K562 (cell line): ENCODE measurements around the gene SPARC.

Experiments
- CAMTA2 ChIP-seq: fragments of 250-450 bp; sonication (Bioruptor Pico); conservative IDR thresholded peaks from 2 replicates; pipeline ENCODE4 v1.5.1; 2022
- CEBPB ChIP-seq: fragments of 450-650 bp; IDR thresholded peaks from 2 replicates; pipeline ENCODE4 v1.6.1; 2016; ENCODE audit warnings: missing genetic modification characterization, missing compliant biosample characterization
- KLF6 ChIP-seq: fragments of 250-450 bp; sonication (Bioruptor Pico); IDR thresholded peaks from 2 replicates; pipeline ENCODE4 v1.4.0; 2020; ENCODE audit warnings: mild to moderate bottlenecking, moderate library complexity, borderline replicate concordance
- SAFB ChIP-seq: fragments of 200-400 bp; formaldehyde crosslinking; IDR thresholded peaks from 2 replicates; pipeline ENCODE4 v1.6.1; 2017; ENCODE audit warnings: low read depth, low read length, borderline replicate concordance
- ZZZ3 ChIP-seq: fragments of 450-650 bp; IDR thresholded peaks from 2 replicates; pipeline ENCODE4 v1.6.1; 2016; ENCODE audit warnings: antibody characterized with exemption, mild to moderate bottlenecking, moderate library complexity
- TF ChIP-seq, protein P1 (sequence below): sonication (generic); formaldehyde crosslinking; IDR thresholded peaks from 2 replicates; pipeline ENCODE4 v1.8.0; 2022; ENCODE audit warnings: mild to moderate bottlenecking, missing genetic modification reagents
- TF ChIP-seq, protein P2 (sequence below), 3 experiments: IDR thresholded peaks in 2 of 3; conservative IDR thresholded peaks in 1 of 3; 2 replicates each; pipeline ENCODE4 v1.5.1; 2011 to 2012; ENCODE audit warnings: low read length in 3 of 3, mild to moderate bottlenecking in 3 of 3, control low read depth in 2 of 3, improper control_type of control experiment in 1 of 3, inconsistent platforms in 1 of 3, low read depth in 1 of 3, mixed read lengths in 1 of 3, moderate library complexity in 1 of 3; ENCODE audit not compliant: insufficient read depth in 2 of 3
- TF ChIP-seq, protein P3 (sequence below): fragments of 450-650 bp; IDR thresholded peaks from 2 replicates; pipeline ENCODE4 v1.6.1; 2016; ENCODE audit warnings: low read depth
- TF ChIP-seq, protein P4 (sequence below): sonication (generic); formaldehyde crosslinking; IDR thresholded peaks from 2 replicates; pipeline ENCODE4 v1.8.1; 2022; ENCODE audit warnings: missing genetic modification reagents

DNA sequence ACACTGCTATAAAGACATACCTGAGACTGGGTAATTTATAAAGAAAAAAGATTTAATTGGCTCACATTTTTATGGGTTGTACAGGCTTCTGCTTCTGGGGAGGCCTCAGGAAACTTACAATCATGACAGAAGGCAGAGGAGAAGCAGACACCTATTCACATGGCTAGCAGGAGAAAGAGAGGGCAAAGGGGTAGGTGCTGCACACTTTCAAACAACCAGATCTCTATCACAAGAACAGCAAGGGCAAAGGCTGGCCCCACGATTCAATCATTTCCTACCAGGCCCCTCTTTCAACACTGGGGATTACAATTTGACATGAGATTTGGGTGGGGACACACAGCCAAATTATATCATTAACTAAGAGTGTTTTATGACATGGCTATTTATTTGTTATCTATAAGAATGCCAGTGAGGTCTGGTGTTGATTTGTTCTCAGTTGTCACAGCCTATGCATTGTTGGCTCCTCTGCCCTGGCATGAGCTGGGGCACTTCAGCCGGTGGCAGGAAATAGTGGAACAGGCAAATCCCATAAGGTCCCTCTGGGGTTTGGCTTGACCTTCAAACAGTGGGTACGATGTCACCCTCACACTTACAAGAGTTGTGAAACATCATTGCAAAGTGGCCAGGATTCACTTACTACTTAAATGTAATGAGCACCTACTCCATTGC, 44.1 kb downstream of the SPARC start:
- TF ChIP-seq, protein P1, sequence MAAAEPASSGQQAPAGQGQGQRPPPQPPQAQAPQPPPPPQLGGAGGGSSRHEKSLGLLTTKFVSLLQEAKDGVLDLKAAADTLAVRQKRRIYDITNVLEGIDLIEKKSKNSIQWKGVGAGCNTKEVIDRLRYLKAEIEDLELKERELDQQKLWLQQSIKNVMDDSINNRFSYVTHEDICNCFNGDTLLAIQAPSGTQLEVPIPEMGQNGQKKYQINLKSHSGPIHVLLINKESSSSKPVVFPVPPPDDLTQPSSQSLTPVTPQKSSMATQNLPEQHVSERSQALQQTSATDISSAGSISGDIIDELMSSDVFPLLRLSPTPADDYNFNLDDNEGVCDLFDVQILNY (CRISPR knock-in tag): no peak
- TF ChIP-seq, protein P2, sequence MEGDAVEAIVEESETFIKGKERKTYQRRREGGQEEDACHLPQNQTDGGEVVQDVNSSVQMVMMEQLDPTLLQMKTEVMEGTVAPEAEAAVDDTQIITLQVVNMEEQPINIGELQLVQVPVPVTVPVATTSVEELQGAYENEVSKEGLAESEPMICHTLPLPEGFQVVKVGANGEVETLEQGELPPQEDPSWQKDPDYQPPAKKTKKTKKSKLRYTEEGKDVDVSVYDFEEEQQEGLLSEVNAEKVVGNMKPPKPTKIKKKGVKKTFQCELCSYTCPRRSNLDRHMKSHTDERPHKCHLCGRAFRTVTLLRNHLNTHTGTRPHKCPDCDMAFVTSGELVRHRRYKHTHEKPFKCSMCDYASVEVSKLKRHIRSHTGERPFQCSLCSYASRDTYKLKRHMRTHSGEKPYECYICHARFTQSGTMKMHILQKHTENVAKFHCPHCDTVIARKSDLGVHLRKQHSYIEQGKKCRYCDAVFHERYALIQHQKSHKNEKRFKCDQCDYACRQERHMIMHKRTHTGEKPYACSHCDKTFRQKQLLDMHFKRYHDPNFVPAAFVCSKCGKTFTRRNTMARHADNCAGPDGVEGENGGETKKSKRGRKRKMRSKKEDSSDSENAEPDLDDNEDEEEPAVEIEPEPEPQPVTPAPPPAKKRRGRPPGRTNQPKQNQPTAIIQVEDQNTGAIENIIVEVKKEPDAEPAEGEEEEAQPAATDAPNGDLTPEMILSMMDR (IDR thresholded peaks at IDR 0.05 in 2 of 3, conservative IDR thresholded peaks at IDR 0.05 in 1 of 3; ENCODE audit: insufficient read depth in 2 of 3, low read depth in 1 of 3, low read length in 3 of 3): no peak
- no peak for TF ChIP-seq KLF6 (CRISPR knock-in tag)
- TF ChIP-seq CEBPB: no peak
- TF ChIP-seq, protein P3, sequence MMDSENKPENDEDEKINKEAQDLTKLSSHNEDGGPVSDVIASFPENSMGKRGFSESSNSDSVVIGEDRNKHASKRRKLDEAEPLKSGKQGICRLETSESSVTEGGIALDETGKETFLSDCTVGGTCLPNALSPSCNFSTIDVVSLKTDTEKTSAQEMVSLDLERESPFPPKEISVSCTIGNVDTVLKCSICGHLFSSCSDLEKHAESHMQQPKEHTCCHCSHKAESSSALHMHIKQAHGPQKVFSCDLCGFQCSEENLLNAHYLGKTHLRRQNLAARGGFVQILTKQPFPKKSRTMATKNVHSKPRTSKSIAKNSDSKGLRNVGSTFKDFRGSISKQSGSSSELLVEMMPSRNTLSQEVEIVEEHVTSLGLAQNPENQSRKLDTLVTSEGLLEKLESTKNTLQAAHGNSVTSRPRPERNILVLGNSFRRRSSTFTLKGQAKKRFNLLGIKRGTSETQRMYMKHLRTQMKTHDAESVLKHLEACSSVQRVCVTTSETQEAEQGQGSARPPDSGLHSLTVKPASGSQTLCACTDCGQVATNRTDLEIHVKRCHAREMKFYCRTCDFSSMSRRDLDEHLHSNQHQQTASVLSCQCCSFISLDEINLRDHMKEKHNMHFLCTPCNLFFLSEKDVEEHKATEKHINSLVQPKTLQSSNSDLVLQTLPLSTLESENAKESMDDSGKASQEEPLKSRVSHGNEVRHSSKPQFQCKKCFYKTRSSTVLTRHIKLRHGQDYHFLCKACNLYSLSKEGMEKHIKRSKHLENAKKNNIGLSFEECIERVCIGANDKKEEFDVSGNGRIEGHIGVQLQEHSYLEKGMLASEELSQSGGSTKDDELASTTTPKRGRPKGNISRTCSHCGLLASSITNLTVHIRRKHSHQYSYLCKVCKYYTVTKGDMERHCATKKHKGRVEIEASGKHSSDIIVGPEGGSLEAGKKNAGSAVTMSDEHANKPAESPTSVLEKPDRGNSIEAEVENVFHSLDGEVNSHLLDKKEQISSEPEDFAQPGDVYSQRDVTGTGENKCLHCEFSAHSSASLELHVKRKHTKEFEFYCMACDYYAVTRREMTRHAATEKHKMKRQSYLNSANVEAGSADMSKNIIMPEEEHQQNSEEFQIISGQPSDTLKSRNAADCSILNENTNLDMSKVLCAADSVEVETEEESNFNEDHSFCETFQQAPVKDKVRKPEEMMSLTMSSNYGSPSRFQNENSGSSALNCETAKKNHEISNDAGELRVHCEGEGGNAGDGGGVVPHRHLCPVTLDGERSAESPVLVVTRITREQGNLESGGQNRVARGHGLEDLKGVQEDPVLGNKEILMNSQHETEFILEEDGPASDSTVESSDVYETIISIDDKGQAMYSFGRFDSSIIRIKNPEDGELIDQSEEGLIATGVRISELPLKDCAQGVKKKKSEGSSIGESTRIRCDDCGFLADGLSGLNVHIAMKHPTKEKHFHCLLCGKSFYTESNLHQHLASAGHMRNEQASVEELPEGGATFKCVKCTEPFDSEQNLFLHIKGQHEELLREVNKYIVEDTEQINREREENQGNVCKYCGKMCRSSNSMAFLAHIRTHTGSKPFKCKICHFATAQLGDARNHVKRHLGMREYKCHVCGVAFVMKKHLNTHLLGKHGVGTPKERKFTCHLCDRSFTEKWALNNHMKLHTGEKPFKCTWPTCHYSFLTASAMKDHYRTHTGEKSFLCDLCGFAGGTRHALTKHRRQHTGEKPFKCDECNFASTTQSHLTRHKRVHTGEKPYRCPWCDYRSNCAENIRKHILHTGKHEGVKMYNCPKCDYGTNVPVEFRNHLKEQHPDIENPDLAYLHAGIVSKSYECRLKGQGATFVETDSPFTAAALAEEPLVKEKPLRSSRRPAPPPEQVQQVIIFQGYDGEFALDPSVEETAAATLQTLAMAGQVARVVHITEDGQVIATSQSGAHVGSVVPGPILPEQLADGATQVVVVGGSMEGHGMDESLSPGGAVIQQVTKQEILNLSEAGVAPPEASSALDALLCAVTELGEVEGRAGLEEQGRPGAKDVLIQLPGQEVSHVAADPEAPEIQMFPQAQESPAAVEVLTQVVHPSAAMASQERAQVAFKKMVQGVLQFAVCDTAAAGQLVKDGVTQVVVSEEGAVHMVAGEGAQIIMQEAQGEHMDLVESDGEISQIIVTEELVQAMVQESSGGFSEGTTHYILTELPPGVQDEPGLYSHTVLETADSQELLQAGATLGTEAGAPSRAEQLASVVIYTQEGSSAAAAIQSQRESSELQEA: no peak
- TF ChIP-seq CAMTA2: no peak
- TF ChIP-seq, protein P4, sequence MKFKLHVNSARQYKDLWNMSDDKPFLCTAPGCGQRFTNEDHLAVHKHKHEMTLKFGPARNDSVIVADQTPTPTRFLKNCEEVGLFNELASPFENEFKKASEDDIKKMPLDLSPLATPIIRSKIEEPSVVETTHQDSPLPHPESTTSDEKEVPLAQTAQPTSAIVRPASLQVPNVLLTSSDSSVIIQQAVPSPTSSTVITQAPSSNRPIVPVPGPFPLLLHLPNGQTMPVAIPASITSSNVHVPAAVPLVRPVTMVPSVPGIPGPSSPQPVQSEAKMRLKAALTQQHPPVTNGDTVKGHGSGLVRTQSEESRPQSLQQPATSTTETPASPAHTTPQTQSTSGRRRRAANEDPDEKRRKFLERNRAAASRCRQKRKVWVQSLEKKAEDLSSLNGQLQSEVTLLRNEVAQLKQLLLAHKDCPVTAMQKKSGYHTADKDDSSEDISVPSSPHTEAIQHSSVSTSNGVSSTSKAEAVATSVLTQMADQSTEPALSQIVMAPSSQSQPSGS (CRISPR knock-in tag): no peak
- no peak for TF ChIP-seq ZZZ3
- TF ChIP-seq SAFB: no peak
